GM21423 (cell line): ENCODE measurements around the gene MPDZ.

Experiments
- ATAC-seq: cut with Tn5 transposase; IDR thresholded peaks from one replicate; pipeline ENCODE4 v1.9.1; 2021; ENCODE audit warnings: mild to moderate bottlenecking, moderate library complexity; ENCODE audit not compliant: unreplicated experiment

MPDZ gene, protein sequence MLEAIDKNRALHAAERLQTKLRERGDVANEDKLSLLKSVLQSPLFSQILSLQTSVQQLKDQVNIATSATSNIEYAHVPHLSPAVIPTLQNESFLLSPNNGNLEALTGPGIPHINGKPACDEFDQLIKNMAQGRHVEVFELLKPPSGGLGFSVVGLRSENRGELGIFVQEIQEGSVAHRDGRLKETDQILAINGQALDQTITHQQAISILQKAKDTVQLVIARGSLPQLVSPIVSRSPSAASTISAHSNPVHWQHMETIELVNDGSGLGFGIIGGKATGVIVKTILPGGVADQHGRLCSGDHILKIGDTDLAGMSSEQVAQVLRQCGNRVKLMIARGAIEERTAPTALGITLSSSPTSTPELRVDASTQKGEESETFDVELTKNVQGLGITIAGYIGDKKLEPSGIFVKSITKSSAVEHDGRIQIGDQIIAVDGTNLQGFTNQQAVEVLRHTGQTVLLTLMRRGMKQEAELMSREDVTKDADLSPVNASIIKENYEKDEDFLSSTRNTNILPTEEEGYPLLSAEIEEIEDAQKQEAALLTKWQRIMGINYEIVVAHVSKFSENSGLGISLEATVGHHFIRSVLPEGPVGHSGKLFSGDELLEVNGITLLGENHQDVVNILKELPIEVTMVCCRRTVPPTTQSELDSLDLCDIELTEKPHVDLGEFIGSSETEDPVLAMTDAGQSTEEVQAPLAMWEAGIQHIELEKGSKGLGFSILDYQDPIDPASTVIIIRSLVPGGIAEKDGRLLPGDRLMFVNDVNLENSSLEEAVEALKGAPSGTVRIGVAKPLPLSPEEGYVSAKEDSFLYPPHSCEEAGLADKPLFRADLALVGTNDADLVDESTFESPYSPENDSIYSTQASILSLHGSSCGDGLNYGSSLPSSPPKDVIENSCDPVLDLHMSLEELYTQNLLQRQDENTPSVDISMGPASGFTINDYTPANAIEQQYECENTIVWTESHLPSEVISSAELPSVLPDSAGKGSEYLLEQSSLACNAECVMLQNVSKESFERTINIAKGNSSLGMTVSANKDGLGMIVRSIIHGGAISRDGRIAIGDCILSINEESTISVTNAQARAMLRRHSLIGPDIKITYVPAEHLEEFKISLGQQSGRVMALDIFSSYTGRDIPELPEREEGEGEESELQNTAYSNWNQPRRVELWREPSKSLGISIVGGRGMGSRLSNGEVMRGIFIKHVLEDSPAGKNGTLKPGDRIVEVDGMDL (N-terminal part only)

GRCh38 chr9:13279284-13280141, at the start of gene MPDZ:
Gene MPDZ, minus strand, starts transcription at chr9:13279692. Its CDS starts 29,377 bp downstream, at chr9:13250315.
- ATAC-seq, result no peak

DNA sequence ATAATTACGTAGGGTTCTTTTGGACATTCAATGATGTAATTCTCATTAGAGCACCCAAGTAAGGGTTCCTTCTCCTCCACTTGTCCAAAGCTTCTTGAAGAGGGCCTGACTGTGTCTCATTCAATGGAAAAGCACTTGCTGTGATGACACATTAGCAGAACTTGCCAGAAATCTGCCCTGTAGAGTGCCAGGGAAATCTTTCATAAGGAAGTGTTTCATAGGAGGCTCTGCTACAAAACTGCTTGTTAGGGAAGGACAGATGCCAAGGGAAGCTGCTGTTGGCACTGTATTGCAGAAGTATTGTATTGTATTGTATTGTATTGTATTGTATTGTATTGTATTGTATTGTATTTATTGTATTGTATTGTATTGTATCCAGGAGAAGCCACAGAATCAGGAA, 45.5 kb upstream of the MPDZ start:
- no peak for ATAC-seq

GRCh38 chr9:13322828-13323550, 43.5 kb upstream of the MPDZ start:
- ATAC-seq, result no peak

DNA sequence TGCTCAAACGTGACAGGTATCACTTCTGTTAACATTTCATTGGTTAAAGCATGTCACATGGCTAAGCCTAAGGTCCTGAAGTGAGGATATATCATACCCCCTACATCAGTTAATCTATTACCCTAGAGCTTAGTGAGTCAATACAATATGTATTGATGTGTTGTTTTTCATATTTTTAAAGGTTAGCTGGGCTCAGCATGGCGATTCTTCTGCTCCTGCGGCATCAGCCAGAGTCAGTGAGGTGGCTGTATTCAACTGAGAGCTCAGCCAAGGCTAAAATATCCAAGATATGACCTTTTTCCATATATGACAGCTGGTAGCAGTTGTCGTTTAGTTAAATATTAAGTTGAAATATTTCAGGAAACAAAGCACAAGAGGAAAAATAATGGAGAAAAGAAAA, 38.5 kb upstream of the MPDZ start:
- no peak for ATAC-seq

- no peak for ATAC-seq
Observed at GRCh38 chr9:13296972-13297371, 17.5 kb upstream of the MPDZ start.

GRCh38 chr9:13295556-13295955, 16.1 kb upstream of the MPDZ start:
- ATAC-seq, result no peak

GRCh38 chr9:13292782-13293181, 13.3 kb upstream of the MPDZ start:
- no peak for ATAC-seq

DNA sequence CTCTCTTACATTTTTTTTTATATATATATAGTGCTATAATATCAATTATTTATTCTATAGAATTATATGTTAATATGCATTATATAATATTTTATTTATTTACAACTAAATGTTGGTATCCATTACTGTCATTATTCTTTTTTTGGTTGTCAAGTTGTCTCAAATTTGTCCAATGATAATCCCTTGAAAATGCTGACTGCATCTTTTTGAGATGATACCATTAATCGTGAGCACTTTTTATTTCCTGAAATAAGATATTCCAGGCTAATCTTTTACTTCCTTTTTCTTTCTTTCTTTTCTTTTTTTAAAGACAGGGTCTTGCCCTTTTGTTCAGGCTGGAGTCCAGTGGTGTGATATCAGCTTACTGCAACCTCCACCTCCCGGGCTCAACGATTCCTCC, 12.7 kb upstream of the MPDZ start:
- ATAC-seq, result no peak

DNA sequence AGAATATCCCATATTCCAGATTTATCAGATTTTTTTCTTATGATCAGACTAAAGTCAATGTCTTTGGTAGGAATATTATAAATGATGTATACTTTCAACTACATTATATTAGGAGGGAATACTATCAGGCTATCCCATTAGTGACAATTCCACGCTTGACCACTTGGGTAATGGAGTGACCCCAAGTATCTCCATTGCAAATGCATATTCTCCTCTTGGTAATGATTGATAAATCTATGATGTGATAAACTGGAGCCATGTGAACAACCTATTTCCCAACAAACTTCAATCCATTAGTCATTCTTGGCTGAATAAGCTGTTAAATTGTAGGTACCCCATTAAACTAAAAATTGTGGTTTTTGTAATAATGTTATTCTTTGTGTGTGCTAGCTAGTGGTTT, 12.2 kb upstream of the MPDZ start:
- ATAC-seq, result no peak

- ATAC-seq, result no peak
Observed at GRCh38 chr9:13284011-13284410, 4.5 kb upstream of the MPDZ start.

DNA sequence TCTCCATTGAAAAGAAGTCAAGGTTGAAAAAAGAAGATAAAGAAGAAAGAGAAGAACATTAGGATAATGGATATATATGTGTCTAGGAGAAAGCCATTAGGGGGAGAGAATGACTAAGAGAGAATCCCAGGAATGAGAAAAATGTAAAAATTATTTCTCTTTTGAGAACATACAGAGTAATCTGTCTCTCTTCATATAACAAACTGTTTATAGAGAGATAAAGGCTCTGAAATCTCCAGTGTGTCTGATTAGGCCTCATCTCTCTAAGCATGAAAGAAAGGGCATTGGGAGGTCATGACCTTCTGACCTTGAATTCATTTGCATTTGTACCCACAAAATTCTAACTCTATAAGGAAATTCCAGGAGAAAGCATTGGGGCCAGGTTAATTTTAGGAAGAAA, 3.5 kb upstream of the MPDZ start:
- no peak for ATAC-seq

DNA sequence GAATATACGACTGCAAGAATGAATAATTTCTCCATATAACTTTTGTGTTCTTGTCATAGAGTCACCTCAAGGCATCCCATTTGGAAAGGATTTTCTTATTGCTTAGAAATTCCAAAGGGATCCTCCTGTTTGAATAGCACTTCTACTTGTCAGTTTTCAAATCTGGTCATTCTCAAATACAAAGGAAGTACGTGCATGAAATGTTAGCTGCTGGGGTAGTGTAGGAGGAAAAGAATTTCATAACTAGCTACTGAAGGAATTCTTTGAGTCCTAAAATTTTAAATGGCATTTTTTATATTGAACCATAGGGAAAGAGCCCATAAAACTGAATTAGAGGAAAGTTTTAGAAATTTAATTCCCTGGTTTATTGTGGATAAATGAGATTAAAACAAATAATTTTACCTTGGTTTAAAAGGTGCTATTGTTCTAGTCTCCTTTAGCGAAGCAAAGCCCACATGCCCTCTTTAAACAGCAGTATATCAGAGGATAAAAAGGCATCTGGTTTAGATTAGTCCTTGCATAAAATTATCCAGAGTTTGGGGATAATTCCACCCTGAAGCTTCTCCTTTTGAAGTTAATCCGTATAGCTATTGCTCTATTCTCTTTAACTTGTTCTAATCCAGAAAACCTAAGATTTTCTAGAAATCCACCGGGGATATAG, 2.0 kb upstream of the MPDZ start:
- no peak for ATAC-seq

DNA sequence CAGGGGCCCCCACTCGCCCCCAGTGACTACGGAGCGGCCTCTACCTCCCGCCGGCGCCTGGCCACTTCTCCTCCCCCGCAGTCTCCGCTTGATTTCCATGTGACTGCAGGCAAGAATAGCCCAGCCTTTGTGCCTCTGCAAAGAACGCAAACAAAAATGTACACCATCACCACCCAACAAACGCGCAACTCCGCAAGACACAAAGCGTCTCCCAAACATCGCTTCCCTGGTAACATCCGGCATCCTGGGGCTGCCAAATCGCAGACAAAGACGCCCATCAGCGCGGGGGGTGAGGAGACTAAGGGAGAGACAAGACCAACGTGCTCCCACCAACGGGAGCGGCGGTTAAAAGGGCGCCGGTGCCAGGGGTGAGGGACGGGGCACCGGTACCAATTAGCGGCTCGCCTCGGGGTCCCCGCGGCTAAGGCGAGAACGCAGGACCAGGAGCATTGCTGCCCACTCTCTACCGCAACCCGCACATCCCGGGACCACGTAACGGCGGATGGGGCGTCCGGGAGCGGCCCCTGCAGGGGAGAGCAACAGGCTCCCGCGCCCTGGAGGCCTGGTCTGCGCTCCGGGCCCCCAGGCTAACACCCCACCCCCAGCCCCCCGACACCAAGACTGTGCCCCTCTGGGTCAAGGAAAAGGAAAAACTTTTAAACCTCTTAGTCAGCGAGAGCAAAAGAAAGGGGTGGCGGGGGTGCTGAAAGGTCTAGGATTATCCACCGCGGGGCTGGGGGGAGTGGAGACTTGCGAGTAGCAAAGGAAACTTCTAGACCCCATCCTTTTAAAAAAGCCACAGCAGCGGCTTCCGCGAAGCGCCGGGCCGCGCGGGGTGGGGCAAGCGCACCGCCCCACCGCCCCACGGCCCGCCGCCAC, 885 bp downstream of the MPDZ start:
- no peak for ATAC-seq

- ATAC-seq, result no peak
Observed at GRCh38 chr9:13278023-13278367, 1.5 kb downstream of the MPDZ start.

DNA sequence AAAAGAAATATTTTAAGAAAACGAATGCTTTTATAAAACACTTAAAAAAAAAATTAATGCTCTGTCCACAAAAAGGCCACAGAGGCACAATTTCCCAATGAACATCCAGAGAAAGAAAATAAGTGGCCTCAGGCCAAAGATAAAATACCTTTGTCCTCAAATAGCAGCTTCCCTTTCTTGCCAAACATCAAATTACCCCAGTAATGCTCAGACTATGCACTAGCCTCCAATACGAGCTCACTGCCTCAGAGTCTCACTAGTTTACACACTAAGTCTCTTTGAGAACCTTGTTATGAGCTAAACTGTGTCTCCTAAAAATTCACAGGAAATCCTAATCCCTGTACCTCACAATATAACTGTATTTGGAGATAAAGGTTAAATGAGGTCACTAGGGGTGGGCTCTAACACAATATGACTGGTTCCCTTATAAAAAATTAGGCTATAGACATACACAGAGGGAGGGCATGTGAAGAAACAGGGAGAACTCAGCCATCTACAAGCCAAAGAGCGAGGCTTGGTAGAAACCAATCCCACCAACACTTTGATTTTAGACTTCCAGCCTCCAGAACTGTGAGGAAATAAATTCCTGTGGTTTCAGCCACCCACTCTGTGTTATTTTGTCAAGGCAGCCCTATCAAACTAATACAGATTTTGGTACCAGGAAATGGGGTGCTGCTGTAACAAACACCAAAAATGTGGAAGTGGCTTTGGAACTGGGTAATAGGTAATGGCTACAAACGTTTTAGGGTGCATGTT, 4.4 kb downstream of the MPDZ start:
- ATAC-seq, result no peak

DNA sequence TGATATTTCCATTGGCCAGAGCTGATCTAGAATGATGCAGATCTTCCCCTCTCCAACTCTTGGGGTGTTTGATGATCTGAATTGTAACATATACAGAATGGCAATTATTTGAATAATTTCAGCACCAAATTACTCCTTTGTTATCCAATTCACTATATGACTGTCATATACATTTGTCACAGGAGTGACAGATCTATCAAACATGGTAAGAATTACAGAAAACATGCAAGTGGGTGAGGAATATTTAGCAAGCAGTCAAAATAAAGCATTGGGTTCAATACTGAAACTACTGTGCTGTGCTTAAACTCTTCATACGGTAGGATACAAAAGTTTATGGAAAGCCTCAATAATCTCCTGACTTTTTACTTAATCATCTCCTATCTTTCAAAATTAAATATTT, 8.8 kb downstream of the MPDZ start:
- ATAC-seq, result no peak

GRCh38 chr9:13269589-13270452, 9.7 kb downstream of the MPDZ start:
- ATAC-seq, result no peak
